BJ (cell line): ENCODE measurements around the gene DDAH2. TPM values are rescaled to one million over a fixed set of nuclear protein-coding genes. Genes with fewer than 3 reads are reported as not detected.
A peak's percentile ranks its signal among the peaks of the same experiment; 100 is the strongest.

ENCODE experiments used
- CTCF ChIA-PET: fragments of 350-600 bp; formaldehyde crosslinking; extraction: SDS; loops from one replicate; lab custom pipeline; 2021; ENCODE audit warnings: antibody characterized with exemption, inconsistent platforms; lab: Yijun Ruan, JAX
- POLR2A ChIA-PET: fragments of 300-600 bp; sonication (Branson Sonifier 250); formaldehyde crosslinking; extraction: SDS; loops from one replicate; lab custom pipeline; 2021; ENCODE audit warnings: antibody characterized with exemption; lab: Charles Lee
- DNase-seq: peaks from one replicate; pipeline ENCODE4 v3.0.0-alpha.2; 2011; ENCODE audit warnings: low read depth
- H3K27me3 ChIP-seq: 2 replicates; pipeline ENCODE4 v1.6.0; 2011; ENCODE audit warnings: low read length; ENCODE audit not compliant: control insufficient read depth, insufficient read depth
- H3K36me3 ChIP-seq: 2 replicates; pipeline ENCODE4 v1.5.1; 2011; ENCODE audit warnings: low read length; ENCODE audit not compliant: control insufficient read depth, insufficient read depth
- H3K4me3 ChIP-seq: 2 replicates; pipeline ENCODE4 v1.5.1; 2011; ENCODE audit warnings: low read depth, mild to moderate bottlenecking, control low read depth, low read length
- CTCF ChIP-seq: IDR thresholded peaks from 2 replicates; pipeline ENCODE4 v1.5.1; 2011; ENCODE audit warnings: low read depth, mild to moderate bottlenecking, control low read depth, inconsistent platforms, low read length, moderate library complexity; ENCODE audit not compliant: insufficient read depth
- polyA plus RNA-seq: library from polyadenylated mRNA; depleted of rRNA; stranded (reverse); fragments of >200 nt; gene quantifications from 2 replicates; pipeline ENCODE4 v1.2.3, GENCODE V29; 2011

Gene DDAH2
- polyA plus RNA-seq, 1 experiment: 69.5 TPM

GRCh38 chr6:31739639-31740396 lies 10.7 kb upstream of the DDAH2 start, which contains the start of gene MSH5:
MSH5 (plus strand) TSS chr6:31740005; CDS start chr6:31740467, 462 bp downstream.
- no peak for TF ChIP-seq CTCF
- peak within 1 kb of the TSS; percentile 75 for H3K4me3 ChIP-seq
- CTCF ChIA-PET: interaction anchor here (1.0 to 6.5 kb wide), 6 partner anchors 10 to 193 kb away, joined by 3 to 35 read pairs (median 4); partner anchors contain the start of genes ATP6V1G2 and DDAH2
- POLR2A ChIA-PET: interaction anchor here (0.6 to 1.3 kb wide), 3 partner anchors 10 to 1413 kb away, joined by 3 to 6 read pairs (median 3); partner anchors contain the start of genes DDAH2 and HSPA1B
- peak; percentile 98 for DNase-seq
- H3K27me3 ChIP-seq: no peaks in the 10 kb centered on the region
- H3K36me3 ChIP-seq: no peaks in the 10 kb centered on the region

GRCh38 chr6:31737991-31738979 lies 9.2 kb upstream of the DDAH2 start:
- POLR2A ChIA-PET: interaction anchor here (1.0 kb wide), 1 partner anchor 8 kb away, joined by 6 read pairs; no protein-coding TSS in a partner anchor
- CTCF ChIA-PET: interaction anchor here (0.6 to 6.5 kb wide), 12 partner anchors 8 to 192 kb away, joined by 3 to 35 read pairs (median 3); partner anchors contain the start of genes ATP6V1G2, LY6G5C and VARS1
- no peak for DNase-seq
- Histone ChIP-seq H3K36me3 (peaks cover 7% of the 10 kb centered on the region), H3K4me3 (no peak overlapping the region), H3K27me3 (no peaks in the 10 kb centered on the region)
- peak; percentile 16; the same call in 1 of the 2 replicates for TF ChIP-seq CTCF

GRCh38 chr6:31737315-31737990 lies 8.4 kb upstream of the DDAH2 start:
- POLR2A ChIA-PET: interaction anchor here (1.0 kb wide), 1 partner anchor 7 kb away, joined by 6 read pairs; no protein-coding TSS in a partner anchor
- H3K27me3 ChIP-seq: no peaks in the 10 kb centered on the region
- CTCF ChIA-PET: interaction anchor here (0.6 to 6.5 kb wide), 8 partner anchors 8 to 131 kb away, joined by 3 to 35 read pairs (median 3); partner anchors contain the start of gene LY6G5C
- TF ChIP-seq CTCF: no peak
- peaks cover 9% of the 10 kb centered on the region for H3K36me3 ChIP-seq
- DNase-seq: no peak
- no peak overlapping the region for H3K4me3 ChIP-seq

GRCh38 chr6:31736768-31737314 lies 7.7 kb upstream of the DDAH2 start:
- no peak for TF ChIP-seq CTCF
- ChIA-PET POLR2A (interaction anchor here (0.6 kb wide), 1 partner anchor 33 kb away, joined by 3 read pairs; no protein-coding TSS in a partner anchor), CTCF (interaction anchor here (1.0 to 6.5 kb wide), 6 partner anchors 7 to 131 kb away, joined by 3 to 35 read pairs (median 5); partner anchors contain the start of gene LY6G5C)
- Histone ChIP-seq H3K27me3 (no peaks in the 10 kb centered on the region), H3K4me3 (peak overlapping the region; percentile 90), H3K36me3 (peaks cover 11% of the 10 kb centered on the region)
- DNase-seq: no peak
